GM21529 (cell line): ENCODE results near the gene LRTM1.

ENCODE experiments used
- ATAC-seq: cut with Tn5 transposase; IDR thresholded peaks from one replicate; pipeline ENCODE4 v1.9.1; 2021; ENCODE audit not compliant: unreplicated experiment

The LRTM1 gene

DNA sequence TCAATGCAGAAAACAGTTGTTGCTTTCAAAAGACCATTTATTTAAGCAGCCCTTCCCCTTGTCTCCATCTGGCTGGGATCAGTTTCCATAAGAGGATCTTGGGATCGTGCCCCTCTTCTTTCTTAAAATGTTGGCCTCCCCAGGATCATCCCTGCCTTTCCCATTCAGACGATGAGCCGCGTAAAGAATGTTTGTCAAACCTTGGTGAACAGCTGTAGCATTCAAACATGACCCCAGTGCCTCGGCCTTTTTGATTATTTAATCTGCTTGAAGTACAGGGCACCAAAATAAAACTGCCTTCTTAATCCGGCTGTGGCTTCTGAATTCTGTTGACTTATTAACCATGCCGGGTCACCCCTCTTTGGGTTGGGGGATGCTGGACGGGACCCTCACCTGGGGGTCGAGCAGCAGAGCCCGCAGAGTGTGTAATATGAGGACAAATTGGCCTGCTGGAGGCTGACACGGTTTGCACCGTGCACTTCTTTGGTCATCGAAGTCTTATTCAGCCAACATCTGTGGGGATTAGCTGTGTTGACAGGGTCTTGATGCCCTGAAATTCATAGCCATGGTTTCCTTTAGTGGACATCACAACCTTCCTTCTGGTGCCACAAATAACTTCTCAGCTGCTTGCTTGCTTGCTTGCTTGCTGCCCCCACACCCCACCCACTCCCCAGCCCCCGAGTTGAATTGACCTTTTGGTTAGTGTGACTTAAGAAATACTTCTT is at the start of gene LRTM1:
LRTM1 (minus strand) TSS at position 14 of the 725 bp plus-strand sequence. CDS start 148 bp downstream, outside the sequence.
- no peak for ATAC-seq

- ATAC-seq = no peak
Observed at GRCh38 chr3:54977439-54977838, 49.6 kb upstream of the LRTM1 start.

GRCh38 chr3:54970895-54971294 is 43.0 kb upstream of the LRTM1 start:
- no peak for ATAC-seq

- no peak for ATAC-seq
Observed at GRCh38 chr3:54969652-54970051, 41.8 kb upstream of the LRTM1 start.

GRCh38 chr3:54968546-54969172 is 40.8 kb upstream of the LRTM1 start:
- no peak for ATAC-seq

DNA sequence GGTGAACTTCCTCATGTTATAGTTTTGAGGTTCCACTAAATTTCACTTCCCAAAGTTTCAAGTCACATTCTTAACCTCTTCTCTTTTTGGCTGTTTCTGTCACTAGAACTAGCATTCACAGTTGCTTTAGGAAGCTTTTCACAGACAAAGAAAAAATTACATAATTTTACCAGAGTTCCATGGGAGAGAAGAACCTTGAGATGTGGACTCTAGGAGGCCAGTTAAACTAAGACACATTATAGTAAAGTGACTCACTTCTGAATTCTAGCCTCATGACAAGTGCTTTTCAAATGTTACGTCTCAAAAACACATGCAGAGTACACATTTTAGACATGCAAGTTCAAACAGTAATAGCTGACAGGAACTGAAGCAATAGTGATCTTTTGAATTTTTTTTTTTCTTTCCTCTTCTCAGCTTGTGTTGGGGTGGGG is 39.9 kb upstream of the LRTM1 start:
- ATAC-seq = no peak

DNA sequence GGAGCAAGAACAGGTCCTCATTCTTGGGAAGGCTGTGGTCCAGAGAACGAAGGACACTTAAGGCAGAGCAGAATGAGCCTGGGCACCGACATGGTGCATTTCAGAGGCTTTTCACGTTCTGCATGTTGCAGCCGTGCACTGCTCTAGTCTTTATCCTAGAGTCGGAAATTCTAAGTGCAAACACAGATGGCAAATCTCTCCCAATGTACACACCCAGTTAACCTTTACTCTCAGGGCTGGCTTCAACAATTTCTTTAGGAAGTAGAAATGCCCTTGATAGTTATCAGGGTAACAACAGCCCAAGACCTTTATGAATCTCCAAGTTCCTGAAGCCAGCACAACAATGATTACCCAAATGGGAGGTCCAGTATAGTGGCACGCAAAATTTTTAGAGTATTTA is 39.1 kb upstream of the LRTM1 start:
- no peak for ATAC-seq

GRCh38 chr3:54965746-54966145 is 37.9 kb upstream of the LRTM1 start:
- no peak for ATAC-seq

- no peak for ATAC-seq
Observed at GRCh38 chr3:54964081-54964480, 36.2 kb upstream of the LRTM1 start.

- no peak for ATAC-seq
Observed at GRCh38 chr3:54963641-54964040, 35.8 kb upstream of the LRTM1 start.

- ATAC-seq = no peak
Observed at GRCh38 chr3:54962200-54962599, 34.3 kb upstream of the LRTM1 start.

DNA sequence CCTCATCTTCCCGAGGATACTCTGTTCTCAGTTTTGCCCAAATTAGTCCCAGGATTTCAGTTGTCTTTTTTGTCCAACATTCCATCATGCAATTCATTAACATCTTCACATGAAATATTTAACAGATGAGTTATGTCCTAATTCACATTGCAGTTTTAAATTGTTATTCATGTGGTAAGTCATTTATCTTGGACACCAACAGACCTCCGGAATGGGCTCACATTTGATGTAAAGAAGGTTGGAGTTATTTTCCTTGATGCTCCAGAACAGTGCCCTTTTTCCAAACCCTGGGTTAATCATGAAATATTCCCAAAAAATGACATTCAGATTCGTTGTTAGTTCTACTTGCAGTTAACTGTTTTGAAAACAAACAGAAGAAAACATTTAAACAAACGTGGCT is 32.8 kb upstream of the LRTM1 start:
- no peak for ATAC-seq

DNA sequence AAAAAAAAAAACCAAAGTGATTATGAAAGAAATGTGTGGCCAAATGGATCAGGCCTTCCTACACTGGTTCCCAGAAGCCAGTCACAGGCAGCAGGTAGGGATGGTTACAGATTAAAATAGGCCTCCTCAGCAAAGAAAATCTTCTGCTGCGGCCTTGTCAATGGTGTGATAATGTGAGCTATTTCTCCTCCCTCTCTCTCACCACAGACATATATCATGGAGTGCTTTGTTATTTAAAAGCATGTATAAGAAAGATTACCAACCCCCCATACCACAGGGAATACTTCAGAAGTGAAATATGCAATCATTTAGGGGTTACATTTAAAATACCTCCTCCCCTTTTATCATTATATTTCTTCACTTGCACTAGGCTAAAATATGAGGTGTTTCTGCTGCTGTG is 32.2 kb upstream of the LRTM1 start:
- no peak for ATAC-seq

DNA sequence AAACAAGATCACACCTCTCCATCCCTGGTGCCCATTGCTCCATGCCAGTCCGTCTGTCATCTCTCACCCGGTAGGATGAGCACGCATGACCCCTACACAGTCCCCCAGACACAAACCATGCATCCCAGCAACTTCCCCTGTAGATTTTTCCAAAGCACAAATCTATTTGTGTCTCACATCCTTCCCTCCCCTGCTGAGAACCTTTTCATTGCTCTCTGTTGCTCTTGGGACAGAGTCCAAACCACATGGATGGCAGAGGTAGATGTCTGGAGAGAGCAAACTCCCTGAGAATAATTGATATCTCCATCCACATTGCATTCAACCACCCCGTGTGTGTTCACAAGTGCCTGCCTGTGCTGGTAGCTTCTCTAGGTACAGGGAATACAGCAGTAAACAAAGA is 29.9 kb upstream of the LRTM1 start:
- ATAC-seq = no peak

GRCh38 chr3:54955941-54956340 is 28.1 kb upstream of the LRTM1 start:
- no peak for ATAC-seq

DNA sequence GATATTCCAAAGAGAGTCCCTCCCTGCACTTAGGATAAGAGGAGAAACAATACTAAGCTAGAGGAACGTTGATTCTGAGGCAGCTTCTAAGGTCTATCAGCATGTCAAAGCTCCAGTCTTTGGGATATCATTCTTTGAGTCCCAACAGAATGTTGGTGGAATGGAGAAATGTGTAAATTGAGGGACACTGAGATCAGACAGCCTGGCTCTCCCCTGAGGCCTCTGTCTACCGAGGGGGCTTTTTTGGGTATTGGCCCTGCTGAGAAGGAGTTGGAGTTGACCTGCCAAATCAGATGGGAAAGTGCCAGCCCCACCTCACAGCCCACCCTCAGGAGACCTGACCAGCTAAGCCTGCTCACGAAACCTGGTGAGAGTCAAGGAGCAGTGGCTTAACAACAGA is 27.6 kb upstream of the LRTM1 start:
- ATAC-seq = no peak

DNA sequence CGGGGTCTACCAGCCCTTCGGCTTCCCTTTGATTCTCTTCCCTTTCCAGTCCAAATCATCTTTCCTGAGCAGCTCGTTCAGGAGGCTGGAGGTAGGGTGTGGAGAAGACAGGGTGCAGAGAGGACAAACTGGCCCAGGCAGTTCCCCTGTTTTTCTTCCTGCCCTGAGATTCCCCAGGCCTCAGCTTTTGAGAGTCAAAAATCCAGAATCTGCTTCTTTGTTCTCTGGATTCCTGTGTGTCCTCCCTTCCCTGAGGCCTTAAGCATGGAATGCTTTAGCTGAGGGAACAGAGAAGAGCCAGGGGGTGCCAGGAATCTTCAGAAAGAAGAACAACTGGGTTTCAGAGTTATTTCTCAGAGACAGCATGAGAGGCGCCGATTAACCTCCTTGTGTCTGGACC is 26.7 kb upstream of the LRTM1 start:
- no peak for ATAC-seq

DNA sequence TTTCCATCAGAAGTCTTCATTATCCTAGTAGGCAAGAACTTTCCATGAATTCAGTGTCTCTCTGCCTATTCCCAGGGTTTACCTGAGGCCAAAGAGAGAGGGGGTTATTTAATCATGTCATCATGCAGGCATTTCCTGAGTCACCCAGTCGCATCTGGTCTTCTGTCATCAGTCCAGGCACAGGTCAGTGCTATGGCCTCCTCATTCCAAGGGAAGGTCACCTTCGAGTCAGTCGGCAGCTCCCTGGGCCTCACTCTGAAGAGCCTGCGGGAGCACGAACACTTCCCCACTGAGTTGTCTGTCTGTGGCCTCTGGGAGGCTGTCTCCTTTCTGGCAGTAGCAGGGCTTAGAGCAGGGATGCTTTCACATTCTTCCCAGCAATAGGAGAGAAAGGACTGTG is 26.2 kb upstream of the LRTM1 start:
- ATAC-seq = no peak

GRCh38 chr3:54951405-54951804 is 23.5 kb upstream of the LRTM1 start:
- ATAC-seq = no peak

GRCh38 chr3:54950391-54951003 is 22.6 kb upstream of the LRTM1 start:
- no peak for ATAC-seq

- no peak for ATAC-seq
Observed at GRCh38 chr3:54949491-54950044, 21.7 kb upstream of the LRTM1 start.
